Measurements from ENCODE around the gene PTGES. TPM values are rescaled to one million over a fixed set of nuclear protein-coding genes. Genes with fewer than 3 reads are reported as not detected.

PTGES gene
- total RNA-seq, 1 experiment from 2014 or later: 17.2 TPM

DNA sequence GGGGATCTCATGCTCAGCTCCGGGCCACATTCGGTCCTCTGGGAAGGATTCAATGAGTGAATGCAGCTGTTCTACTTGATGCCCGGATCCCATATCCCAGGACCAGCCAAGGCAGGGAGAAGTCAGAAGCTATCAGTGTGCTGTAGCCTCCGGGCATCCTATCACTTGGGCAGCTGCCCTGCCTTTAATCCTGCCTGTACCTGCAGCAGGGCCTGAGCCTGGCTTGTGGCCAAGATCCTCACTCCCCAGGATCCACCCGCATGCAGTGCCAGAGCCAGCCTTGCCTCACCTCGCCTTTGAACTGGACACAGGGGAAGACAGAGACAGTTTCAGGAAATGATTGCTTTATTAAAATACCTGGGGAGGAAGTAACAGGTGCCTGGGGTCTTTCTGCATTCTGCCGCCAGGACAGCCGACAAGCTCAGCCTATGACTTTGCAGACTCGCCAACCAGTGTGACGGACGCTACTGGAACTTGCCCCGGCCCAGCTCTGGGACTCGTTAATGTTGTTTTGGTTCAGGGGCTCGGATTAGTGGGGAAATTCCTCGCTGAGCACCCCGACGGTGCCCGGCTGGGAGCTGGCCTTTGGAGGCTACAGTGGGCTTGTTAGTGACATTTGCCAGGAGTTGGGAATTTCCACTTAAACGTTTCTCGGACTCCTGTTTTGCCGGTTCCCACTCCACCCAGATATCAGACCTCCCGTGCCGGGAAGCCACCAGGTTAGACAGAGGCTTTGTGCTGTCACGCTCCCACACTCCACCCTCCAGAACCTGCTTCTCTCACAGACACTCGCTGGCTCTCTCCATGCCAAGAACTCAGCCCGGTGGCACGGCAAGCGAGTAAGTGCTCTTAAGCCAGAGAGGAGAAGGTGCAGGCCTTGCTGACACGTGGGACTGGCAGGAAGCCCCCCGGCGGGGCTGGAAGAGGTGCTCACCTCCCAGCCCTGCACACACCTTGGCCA, 721 bp downstream of the PTGES start (continued):
- TF ChIP-seq EZH2phosphoT487 (IDR thresholded peaks at IDR 0.05; ENCODE audit: borderline replicate concordance): no peak
- TF ChIP-seq ZNF274 (IDR thresholded peaks at IDR 0.05; ENCODE audit: low read depth, low read length): no peak
- no peak for TF ChIP-seq ELF1 (IDR thresholded peaks at IDR 0.05; ENCODE audit: borderline replicate concordance, low read depth)
- TF ChIP-seq SRF (IDR thresholded peaks at IDR 0.05; ENCODE audit: low read depth): no peak
- no peak for TF ChIP-seq RAD21 (IDR thresholded peaks at IDR 0.05; ENCODE audit: low read depth)
- no peak for TF ChIP-seq CBX3 (IDR thresholded peaks at IDR 0.05; ENCODE audit: low read depth)
- TF ChIP-seq TCF7L2 (IDR thresholded peaks at IDR 0.05; ENCODE audit: borderline replicate concordance, extremely low read depth, insufficient read depth, insufficient read length): peak; percentile 62
- 0 out of 2 replicates have a peak, but pooled peaks have one; percentile 30 for TF ChIP-seq SIN3A (IDR thresholded peaks at IDR 0.05; ENCODE audit: low read depth)
- TF ChIP-seq EZH2 (IDR thresholded peaks at IDR 0.05): no peak
- TF ChIP-seq, protein P1, sequence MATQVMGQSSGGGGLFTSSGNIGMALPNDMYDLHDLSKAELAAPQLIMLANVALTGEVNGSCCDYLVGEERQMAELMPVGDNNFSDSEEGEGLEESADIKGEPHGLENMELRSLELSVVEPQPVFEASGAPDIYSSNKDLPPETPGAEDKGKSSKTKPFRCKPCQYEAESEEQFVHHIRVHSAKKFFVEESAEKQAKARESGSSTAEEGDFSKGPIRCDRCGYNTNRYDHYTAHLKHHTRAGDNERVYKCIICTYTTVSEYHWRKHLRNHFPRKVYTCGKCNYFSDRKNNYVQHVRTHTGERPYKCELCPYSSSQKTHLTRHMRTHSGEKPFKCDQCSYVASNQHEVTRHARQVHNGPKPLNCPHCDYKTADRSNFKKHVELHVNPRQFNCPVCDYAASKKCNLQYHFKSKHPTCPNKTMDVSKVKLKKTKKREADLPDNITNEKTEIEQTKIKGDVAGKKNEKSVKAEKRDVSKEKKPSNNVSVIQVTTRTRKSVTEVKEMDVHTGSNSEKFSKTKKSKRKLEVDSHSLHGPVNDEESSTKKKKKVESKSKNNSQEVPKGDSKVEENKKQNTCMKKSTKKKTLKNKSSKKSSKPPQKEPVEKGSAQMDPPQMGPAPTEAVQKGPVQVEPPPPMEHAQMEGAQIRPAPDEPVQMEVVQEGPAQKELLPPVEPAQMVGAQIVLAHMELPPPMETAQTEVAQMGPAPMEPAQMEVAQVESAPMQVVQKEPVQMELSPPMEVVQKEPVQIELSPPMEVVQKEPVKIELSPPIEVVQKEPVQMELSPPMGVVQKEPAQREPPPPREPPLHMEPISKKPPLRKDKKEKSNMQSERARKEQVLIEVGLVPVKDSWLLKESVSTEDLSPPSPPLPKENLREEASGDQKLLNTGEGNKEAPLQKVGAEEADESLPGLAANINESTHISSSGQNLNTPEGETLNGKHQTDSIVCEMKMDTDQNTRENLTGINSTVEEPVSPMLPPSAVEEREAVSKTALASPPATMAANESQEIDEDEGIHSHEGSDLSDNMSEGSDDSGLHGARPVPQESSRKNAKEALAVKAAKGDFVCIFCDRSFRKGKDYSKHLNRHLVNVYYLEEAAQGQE (IDR thresholded peaks at IDR 0.05; ENCODE audit: low read depth): no peak
- TF ChIP-seq JUND (IDR thresholded peaks at IDR 0.05): no peak
- no peak for TF ChIP-seq EGR1 (IDR thresholded peaks at IDR 0.05; ENCODE audit: low read depth)

Data from HCT116 (cell line).